CD4-positive, alpha-beta memory T cell (primary cell): ENCODE results near the gene KCND3. TPM values are rescaled to one million over a fixed set of nuclear protein-coding genes. Genes with fewer than 3 reads are reported as not detected.
"Not testable (repeated sequence)": the region's sequence is repeated elsewhere in the genome, so short reads cannot be mapped to it uniquely, and the experiment has no call there.

Experiments used
- CTCF ChIA-PET: fragments of 350-600 bp; sonication (Branson Sonifier 250); formaldehyde crosslinking; loops from one replicate; lab custom pipeline; 2021; ENCODE audit warnings: inconsistent platforms; ENCODE audit not compliant: partially characterized antibody; lab: Charles Lee
- POLR2A ChIA-PET: fragments of 350-600 bp; sonication (Branson Sonifier 250); formaldehyde crosslinking; loops from one replicate; lab custom pipeline; 2021; ENCODE audit not compliant: partially characterized antibody; lab: Charles Lee
- DNase-seq, 5 donors: peaks; one replicate each; pipeline versions ENCODE4 v3.0.0 to v3.0.0-alpha.2; 2020 to 2022; ENCODE audit warnings: mixed read lengths in 1 of 5
- H3K27ac ChIP-seq: one replicate; pipeline ENCODE4 v1.7.0; 2013; ENCODE audit warnings: low read depth, low read length
- H3K27me3 ChIP-seq: 2 replicates; pipeline ENCODE4 v1.7.0; 2013; ENCODE audit warnings: mild to moderate bottlenecking, low read length, moderate library complexity; ENCODE audit not compliant: insufficient read depth
- H3K36me3 ChIP-seq: 2 replicates; pipeline ENCODE4 v1.7.0; 2013; ENCODE audit warnings: mild to moderate bottlenecking, low read length, moderate library complexity; ENCODE audit not compliant: insufficient read depth
- H3K4me1 ChIP-seq: 2 replicates; pipeline ENCODE4 v1.7.0; 2013; ENCODE audit warnings: mild to moderate bottlenecking, low read length, moderate library complexity; ENCODE audit not compliant: insufficient read depth
- H3K4me3 ChIP-seq, 2 donors: one replicate each; pipeline ENCODE4 v1.7.0; 2013; ENCODE audit warnings: low read length in 2 of 2, mild to moderate bottlenecking in 1 of 2
- H3K9me3 ChIP-seq, 2 donors: one replicate each; pipeline ENCODE4 v1.7.0; 2013; ENCODE audit warnings: low read length in 2 of 2, control low read depth in 1 of 2; ENCODE audit not compliant: control insufficient read depth in 1 of 2
- H3K27ac Mint-ChIP-seq, 7 donors: one replicate each; pipeline ENCODE4 v1.8.0; 2020 to 2021; ENCODE audit warnings: mixed read lengths in 7 of 7, mild to moderate bottlenecking in 6 of 7, inconsistent platforms in 3 of 7, moderate library complexity in 3 of 7
- H3K27me3 Mint-ChIP-seq, 2 donors: one replicate each; pipeline ENCODE4 v1.8.0; 2020 to 2021; ENCODE audit warnings: mixed read lengths in 2 of 2
- H3K36me3 Mint-ChIP-seq, 2 donors: one replicate each; pipeline ENCODE4 v1.8.0; 2020 to 2021; ENCODE audit warnings: mixed read lengths in 2 of 2, inconsistent platforms in 1 of 2, mild to moderate bottlenecking in 1 of 2
- H3K4me1 Mint-ChIP-seq, 4 donors: one replicate each; pipeline ENCODE4 v1.8.0; 2020 to 2021; ENCODE audit warnings: mixed read lengths in 4 of 4, mild to moderate bottlenecking in 1 of 4
- H3K4me3 Mint-ChIP-seq, 8 donors: one replicate each; pipeline ENCODE4 v1.8.0; 2020 to 2021; ENCODE audit warnings: mixed read lengths in 8 of 8, mild to moderate bottlenecking in 7 of 8, moderate library complexity in 6 of 8, inconsistent platforms in 3 of 8
- H3K9me3 Mint-ChIP-seq, 8 donors: one replicate each; pipeline ENCODE4 v1.8.0; 2020 to 2021; ENCODE audit warnings: mixed read lengths in 8 of 8, mild to moderate bottlenecking in 5 of 8, inconsistent platforms in 3 of 8, moderate library complexity in 1 of 8
- intact Hi-C: fragments of 100-400 bp; cut with micrococcal nuclease; formaldehyde crosslinking; loops from one replicate; pipeline ENCODE4 v1.15.1; 2023
- polyA plus RNA-seq, 2 donors: library from polyadenylated mRNA; unstranded; fragments of 300-500 nt; fragmentation: Illumina TruSeq; gene quantifications; one replicate each; pipeline ENCODE4 v1.2.3, GENCODE V29; 2021
- total RNA-seq, 2 experiments: library from RNA; stranded (reverse); gene quantifications; one replicate each; pipeline ENCODE4 v1.2.3, GENCODE V29; 2021

Gene KCND3
- total and polyA plus RNA-seq, 4 experiments from 2014 or later: 0.03 to 0.05 TPM; not detected in 2

- no peaks in the 10 kb centered on the region for H3K27me3 ChIP-seq
- Mint-ChIP-seq H3K4me3 (no peak overlapping the region), H3K9me3 (no peaks in the 10 kb centered on the region), H3K27me3 (peaks cover 4 to 7% of the 10 kb centered on the region in 2 donors), H3K27ac (no peak overlapping the region), H3K4me1 (peaks cover 0 to 3% (median 0%) of the 10 kb centered on the region in 4 donors), H3K36me3 (no peaks in the 10 kb centered on the region)
- H3K4me1 ChIP-seq: peaks cover 5% of the 10 kb centered on the region
- H3K9me3 ChIP-seq: no peaks in the 10 kb centered on the region
- intact Hi-C loops: no loop called here
- no peaks in the 10 kb centered on the region for H3K36me3 ChIP-seq
- H3K27ac ChIP-seq: no peak overlapping the region
- POLR2A ChIA-PET: no interaction called here
- no peak overlapping the region for H3K4me3 ChIP-seq
- no peak for DNase-seq
- CTCF ChIA-PET: no interaction called here
Measured at GRCh38 chr1:111804776-111805175, 184.7 kb downstream of the KCND3 start.

GRCh38 chr1:111803951-111804350, 185.5 kb downstream of the KCND3 start:
- Histone ChIP-seq H3K27ac (no peak overlapping the region), H3K27me3 (no peaks in the 10 kb centered on the region), H3K4me1 (peaks cover 5% of the 10 kb centered on the region), H3K4me3 (no peak overlapping the region), H3K9me3 (no peaks in the 10 kb centered on the region), H3K36me3 (no peaks in the 10 kb centered on the region)
- DNase-seq: no peak
- intact Hi-C loops: no loop called here
- Mint-ChIP-seq H3K27ac (no peak overlapping the region), H3K4me1 (peaks cover 0 to 3% (median 0%) of the 10 kb centered on the region in 4 donors), H3K4me3 (no peak overlapping the region), H3K9me3 (peaks cover 0 to 5% (median 0%) of the 10 kb centered on the region in 8 donors), H3K36me3 (no peaks in the 10 kb centered on the region), H3K27me3 (peaks cover 8 to 9% of the 10 kb centered on the region in 2 donors)
- CTCF ChIA-PET: no interaction called here
- POLR2A ChIA-PET: no interaction called here

DNA sequence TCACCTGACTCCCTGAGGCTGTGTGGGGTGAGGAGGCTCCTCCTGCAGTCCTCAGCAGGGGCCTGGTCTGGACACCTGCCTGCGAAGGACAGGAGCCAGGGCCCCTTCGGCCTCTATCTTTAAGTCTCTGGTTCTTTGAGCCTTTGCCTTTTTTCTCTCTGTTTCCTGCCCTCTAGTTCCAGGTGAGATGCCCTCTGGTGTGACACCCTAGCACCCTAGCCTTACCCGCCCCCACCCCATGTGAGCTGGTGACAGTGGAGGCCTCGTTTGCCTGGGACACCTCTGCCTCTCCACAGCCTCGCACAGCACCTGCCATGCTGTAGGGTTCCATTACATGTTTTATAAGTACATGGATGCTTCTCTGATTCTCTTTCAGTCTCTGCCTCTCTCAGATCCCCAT, 186.5 kb downstream of the KCND3 start:
- Histone ChIP-seq H3K27me3 (no peaks in the 10 kb centered on the region), H3K36me3 (no peaks in the 10 kb centered on the region), H3K4me1 (peaks cover 5% of the 10 kb centered on the region), H3K4me3 (no peak overlapping the region), H3K9me3 (no peaks in the 10 kb centered on the region), H3K27ac (no peak overlapping the region)
- intact Hi-C loops: no loop called here
- peaks cover 0 to 6% (median 0%) of the 10 kb centered on the region in 8 donors for H3K9me3 Mint-ChIP-seq
- H3K27me3 Mint-ChIP-seq: peaks cover 7 to 9% of the 10 kb centered on the region in 2 donors
- no peak for DNase-seq
- CTCF ChIA-PET: no interaction called here
- POLR2A ChIA-PET: no interaction called here
- no peaks in the 10 kb centered on the region for H3K36me3 Mint-ChIP-seq
- no peak overlapping the region for H3K27ac Mint-ChIP-seq
- H3K4me1 Mint-ChIP-seq: peaks cover 0 to 3% (median 0%) of the 10 kb centered on the region in 4 donors
- H3K4me3 Mint-ChIP-seq: no peak overlapping the region

DNA sequence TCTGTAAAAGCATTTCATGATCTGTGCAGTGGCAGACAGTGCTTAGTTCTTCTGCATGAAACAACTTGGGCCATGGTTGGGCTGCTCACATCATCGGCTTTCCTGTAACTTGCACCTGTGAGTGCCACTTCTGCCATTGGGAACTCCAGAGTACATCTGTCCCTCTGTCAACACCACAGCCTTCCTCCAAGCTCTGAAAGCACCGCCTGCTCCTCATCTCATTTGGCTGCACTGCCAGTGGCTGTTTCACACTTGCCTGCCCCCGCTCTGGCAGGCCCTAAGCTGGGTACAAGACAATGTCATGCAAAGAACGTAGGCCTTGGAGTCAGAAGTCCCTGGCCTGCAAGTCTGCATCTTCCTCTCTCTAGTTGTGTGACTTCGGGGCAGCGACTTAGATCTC, 187.4 kb downstream of the KCND3 start:
- Histone ChIP-seq H3K9me3 (no peaks in the 10 kb centered on the region), H3K4me3 (no peak overlapping the region), H3K27ac (no peak overlapping the region), H3K36me3 (no peaks in the 10 kb centered on the region), H3K4me1 (peaks cover 5% of the 10 kb centered on the region), H3K27me3 (no peaks in the 10 kb centered on the region)
- no peak overlapping the region for H3K4me3 Mint-ChIP-seq
- no peak overlapping the region for H3K27ac Mint-ChIP-seq
- H3K4me1 Mint-ChIP-seq: peaks cover 0 to 3% (median 0%) of the 10 kb centered on the region in 4 donors
- POLR2A ChIA-PET: interaction anchor here (0.6 kb wide), 1 partner anchor 9 kb away, joined by 3 read pairs; no protein-coding TSS in a partner anchor
- peaks cover 0 to 6% (median 0%) of the 10 kb centered on the region in 8 donors for H3K9me3 Mint-ChIP-seq
- H3K27me3 Mint-ChIP-seq: peaks cover 7 to 9% of the 10 kb centered on the region in 2 donors
- no peak for DNase-seq
- intact Hi-C loops: no loop called here
- H3K36me3 Mint-ChIP-seq: no peaks in the 10 kb centered on the region
- CTCF ChIA-PET: no interaction called here

DNA sequence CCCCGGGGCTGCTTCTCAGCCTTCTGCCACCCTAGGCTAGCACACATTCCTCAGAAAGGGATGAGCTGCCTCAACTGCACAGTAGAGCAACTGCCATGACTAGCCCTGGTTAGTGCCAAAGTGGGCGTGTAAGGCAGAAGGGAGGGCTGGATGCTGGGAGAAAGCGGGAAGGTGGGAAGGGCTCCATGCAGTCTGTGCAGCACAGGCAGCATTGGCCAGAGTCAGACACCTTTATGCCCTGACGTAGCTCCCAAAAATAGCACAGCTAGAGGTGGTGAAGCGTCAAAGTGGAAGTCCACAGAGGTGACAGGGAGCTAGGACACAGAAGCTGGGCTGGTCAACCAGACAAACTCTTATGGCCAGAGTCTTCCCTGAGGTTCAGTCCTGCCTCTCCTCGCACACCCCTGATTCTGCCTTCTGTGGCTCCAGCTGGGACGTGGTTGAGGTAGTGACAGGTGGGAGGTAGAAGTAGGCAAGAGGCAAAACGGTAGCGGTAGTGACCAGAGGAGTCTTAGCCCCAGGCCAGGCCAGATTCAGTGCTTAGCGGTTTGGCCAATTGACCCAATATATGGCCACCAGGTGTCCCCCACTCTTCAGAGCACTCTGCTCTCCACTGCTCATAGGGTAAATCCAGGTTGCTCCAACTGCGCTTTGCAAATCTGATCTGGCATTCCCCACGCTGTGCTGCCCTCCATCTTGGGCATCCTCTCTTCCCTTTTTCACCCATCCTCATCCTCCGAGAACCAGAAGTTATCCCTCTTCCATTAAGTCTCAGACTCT, 188.2 kb downstream of the KCND3 start:
- peaks cover 7 to 9% of the 10 kb centered on the region in 2 donors for H3K27me3 Mint-ChIP-seq
- H3K27ac Mint-ChIP-seq: no peak overlapping the region
- no peaks in the 10 kb centered on the region for H3K27me3 ChIP-seq
- H3K4me1 Mint-ChIP-seq: no peaks in the 10 kb centered on the region
- peaks cover 0 to 6% (median 0%) of the 10 kb centered on the region in 8 donors for H3K9me3 Mint-ChIP-seq
- no peak for DNase-seq
- H3K36me3 Mint-ChIP-seq: no peaks in the 10 kb centered on the region
- CTCF ChIA-PET: no interaction called here
- no peak overlapping the region for H3K4me3 ChIP-seq
- H3K9me3 ChIP-seq: no peaks in the 10 kb centered on the region
- intact Hi-C loops: no loop called here
- H3K27ac ChIP-seq: no peak overlapping the region
- H3K36me3 ChIP-seq: no peaks in the 10 kb centered on the region
- no peak overlapping the region for H3K4me3 Mint-ChIP-seq
- POLR2A ChIA-PET: no interaction called here
- H3K4me1 ChIP-seq: peaks cover 1% of the 10 kb centered on the region

GRCh38 chr1:111799722-111800121, 189.7 kb downstream of the KCND3 start:
- CTCF ChIA-PET, H3K27me3 Mint-ChIP-seq, H3K27ac Mint-ChIP-seq, H3K4me1 ChIP-seq, H3K27me3 ChIP-seq, H3K9me3 ChIP-seq, H3K4me3 ChIP-seq, H3K9me3 Mint-ChIP-seq, H3K36me3 Mint-ChIP-seq, H3K4me1 Mint-ChIP-seq, H3K36me3 ChIP-seq, DNase-seq, intact Hi-C loops, POLR2A ChIA-PET, H3K4me3 Mint-ChIP-seq, H3K27ac ChIP-seq: not testable (repeated sequence)

- CTCF ChIA-PET: no interaction called here
- Mint-ChIP-seq H3K36me3 (no peaks in the 10 kb centered on the region), H3K27ac (no peak overlapping the region)
Measured at GRCh38 chr1:111798580-111798979, 190.9 kb downstream of the KCND3 start.

More at GRCh38 chr1:111798580-111798979, 190.9 kb downstream of the KCND3 start:
- DNase-seq: no peak
- Mint-ChIP-seq H3K9me3 (peaks cover 0 to 6% (median 0%) of the 10 kb centered on the region in 8 donors), H3K4me3 (no peak overlapping the region), H3K4me1 (no peaks in the 10 kb centered on the region), H3K27me3 (peaks cover 7 to 8% of the 10 kb centered on the region in 2 donors)
- Histone ChIP-seq H3K36me3 (no peaks in the 10 kb centered on the region), H3K4me3 (no peak overlapping the region), H3K4me1 (no peaks in the 10 kb centered on the region), H3K9me3 (no peaks in the 10 kb centered on the region), H3K27me3 (no peaks in the 10 kb centered on the region), H3K27ac (no peak overlapping the region)
- POLR2A ChIA-PET: no interaction called here
- intact Hi-C loops: no loop called here
